Gastrocnemius medialis (tissue), 4 donors: ENCODE measurements around the gene GDE1. TPM values are rescaled to one million over a fixed set of nuclear protein-coding genes. Genes with fewer than 3 reads are reported as not detected.

Experiments
- ATAC-seq, 2 donors: fragments of 150-250 bp; one replicate each; pipeline ENCODE4 v1.9.1; 2016
- DNase-seq, 2 donors: peaks; one replicate each; pipeline ENCODE4 v3.0.0-alpha.2; 2019
- H3K27ac ChIP-seq, 4 donors: fragments of 200-600 bp; sonication (generic); 1 replicate in 1 of 4; 2 replicates in 3 of 4; pipeline ENCODE4 v1.5.1; 2016 to 2018; ENCODE audit warnings: mild to moderate bottlenecking in 2 of 4, moderate library complexity in 1 of 4
- H3K27me3 ChIP-seq, 3 donors: fragments of 200-600 bp; sonication (generic) in 2 of 3; 1 replicate in 1 of 3; 2 replicates in 2 of 3; pipeline versions ENCODE4 v1.5.1 to v1.6.0; 2016 to 2019; ENCODE audit warnings: mild to moderate bottlenecking in 1 of 3, moderate library complexity in 1 of 3
- H3K36me3 ChIP-seq, 2 donors: fragments of 200-600 bp; sonication (generic) in 1 of 2; one replicate each; pipeline ENCODE4 v1.5.1; 2017 to 2018
- H3K4me1 ChIP-seq, 2 donors: fragments of 200-600 bp; sonication (generic) in 1 of 2; one replicate each; pipeline ENCODE4 v1.5.1; 2016 to 2017; ENCODE audit warnings: mild to moderate bottlenecking in 2 of 2
- H3K4me3 ChIP-seq, 4 donors: fragments of 200-600 bp; sonication (generic) in 3 of 4; 1 replicate in 1 of 4; 2 replicates in 3 of 4; pipeline ENCODE4 v1.5.1; 2016 to 2019; ENCODE audit warnings: mild to moderate bottlenecking in 2 of 4
- H3K9me3 ChIP-seq, 3 donors: fragments of 200-600 bp; sonication (generic) in 2 of 3; 1 replicate in 1 of 3; 2 replicates in 2 of 3; pipeline ENCODE4 v1.5.1; 2016 to 2019
- CTCF ChIP-seq, 5 experiments: fragments of 450-650 bp in 3 of 5; fragments of 200-600 bp in 2 of 5; sonication (generic) in 2 of 5; IDR thresholded peaks in 4 of 5; conservative IDR thresholded peaks in 1 of 5; 1 replicate in 4 of 5; 2 replicates in 1 of 5; pipeline ENCODE4 v1.5.1; 2016 to 2019; ENCODE audit warnings: antibody characterized with exemption in 5 of 5, mild to moderate bottlenecking in 3 of 5, moderate library complexity in 3 of 5
- POLR2A ChIP-seq, 2 donors: fragments of 450-650 bp; IDR thresholded peaks; one replicate each; pipeline ENCODE4 v1.6.1; 2017; ENCODE audit warnings: antibody characterized with exemption in 2 of 2, mild to moderate bottlenecking in 2 of 2, moderate library complexity in 2 of 2
- in situ Hi-C, 4 donors: fragments of 200-750 bp; cut with MboI; loops; one replicate each; pipeline versions ENCODE4 v1.15.0 to v1.8.0; 2017; ENCODE audit warnings: low sequenced_read_pairs in 4 of 4
- intact Hi-C: fragments of 100-400 bp; cut with DNase I; formaldehyde crosslinking; loops from one replicate; pipeline ENCODE4 v1.15.1; 2023; ENCODE audit warnings: low total_unique reads
- total RNA-seq, 4 donors: library from RNA; depleted of rRNA; stranded (reverse); fragments of >200 nt; gene quantifications; one replicate each; pipeline versions ENCODE4 v1.1.0 to v1.2.3, GENCODE V29; 2016

Gene GDE1
- total RNA-seq, 4 donors from 2014 or later = 48.8 to 64.1 (median 53.7) TPM

DNA sequence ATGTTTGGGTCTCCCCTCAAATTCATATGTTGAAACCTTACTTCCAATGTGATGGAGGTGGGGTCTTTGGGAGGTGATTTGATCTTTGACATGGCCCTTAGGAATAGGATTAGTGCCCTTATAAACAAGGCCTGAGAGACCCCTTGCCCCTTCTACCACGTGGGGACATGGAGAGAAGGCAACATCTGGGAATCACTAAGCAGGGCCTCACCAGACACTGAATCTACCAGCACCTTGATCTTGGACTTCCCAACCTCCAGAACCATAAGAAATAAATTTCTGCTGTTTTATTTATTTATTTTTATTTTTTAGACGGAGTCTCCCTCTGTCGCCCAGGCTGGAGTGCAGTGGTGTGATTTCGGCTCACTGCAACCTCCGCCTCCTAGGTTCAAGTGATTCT is 40.1 kb downstream of the GDE1 start:
- ATAC-seq = no peak
- Histone ChIP-seq H3K36me3 (no peaks in the 10 kb centered on the region), H3K4me3 (no peak overlapping the region), H3K4me1 (no peaks in the 10 kb centered on the region), H3K27me3 (no peaks in the 10 kb centered on the region), H3K27ac (no peak overlapping the region), H3K9me3 (no peaks in the 10 kb centered on the region)
- no peak for DNase-seq
- in situ Hi-C loops (no loop called here), intact Hi-C loops (no loop called here)
- TF ChIP-seq POLR2A (IDR thresholded peaks at IDR 0.05) = no peak

- in situ Hi-C loops = no loop called here
These were observed 40.6 kb downstream of the GDE1 start for GRCh38 chr16:19481296-19481695.

DNA sequence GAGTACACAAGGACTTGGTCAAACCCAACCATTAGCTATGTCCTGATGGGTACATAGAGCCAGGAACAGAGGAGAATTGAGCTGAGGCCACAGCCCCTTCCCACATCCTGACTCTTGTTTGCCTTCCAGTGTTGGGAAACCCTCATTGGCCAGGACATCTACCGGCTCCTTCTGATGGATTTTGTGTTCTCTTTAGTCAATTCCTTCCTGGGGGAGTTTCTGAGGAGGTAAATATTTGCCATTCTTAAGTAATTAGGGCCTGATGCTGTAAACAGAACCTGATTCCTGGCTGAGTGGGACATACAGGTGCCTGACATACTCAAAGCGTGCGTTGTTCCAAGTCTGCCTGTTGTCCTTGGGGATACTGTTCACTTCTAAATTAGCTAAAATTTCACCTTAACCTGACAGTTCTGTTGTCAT is 42.6 kb downstream of the GDE1 start:
- DNase-seq (no peak), ATAC-seq (no peak)
- Histone ChIP-seq H3K27ac (no peak overlapping the region), H3K36me3 (no peaks in the 10 kb centered on the region), H3K4me3 (no peak overlapping the region), H3K4me1 (no peaks in the 10 kb centered on the region), H3K9me3 (no peaks in the 10 kb centered on the region), H3K27me3 (no peaks in the 10 kb centered on the region)
- in situ Hi-C loops = no loop called here
- intact Hi-C loops = no loop called here
- TF ChIP-seq POLR2A (IDR thresholded peaks at IDR 0.05) (no peak), CTCF (IDR thresholded peaks at IDR 0.05 in 4 of 5, conservative IDR thresholded peaks at IDR 0.05 in 1 of 5) (no peak)

More at GRCh38 chr16:19481296-19481695, 40.6 kb downstream of the GDE1 start:
- DNase-seq (no peak), ATAC-seq (no peak)
- H3K4me1 ChIP-seq = no peaks in the 10 kb centered on the region
- no peak overlapping the region for H3K4me3 ChIP-seq
- no peak overlapping the region for H3K27ac ChIP-seq
- no peak for TF ChIP-seq CTCF (IDR thresholded peaks at IDR 0.05 in 4 of 5, conservative IDR thresholded peaks at IDR 0.05 in 1 of 5)
- H3K9me3 ChIP-seq = no peaks in the 10 kb centered on the region
- intact Hi-C loops = no loop called here
- H3K36me3 ChIP-seq = no peaks in the 10 kb centered on the region
- no peaks in the 10 kb centered on the region for H3K27me3 ChIP-seq

- ATAC-seq = no peak
- in situ Hi-C loops (no loop called here), intact Hi-C loops (no loop called here)
- no peak overlapping the region for H3K4me3 ChIP-seq
- H3K9me3 ChIP-seq = no peaks in the 10 kb centered on the region
- H3K36me3 ChIP-seq = no peaks in the 10 kb centered on the region
- H3K27me3 ChIP-seq = no peaks in the 10 kb centered on the region
- H3K27ac ChIP-seq = no peak overlapping the region
- no peaks in the 10 kb centered on the region for H3K4me1 ChIP-seq
- TF ChIP-seq CTCF (IDR thresholded peaks at IDR 0.05 in 4 of 5, conservative IDR thresholded peaks at IDR 0.05 in 1 of 5) (no peak), POLR2A (IDR thresholded peaks at IDR 0.05) (no peak)
- DNase-seq = no peak
These were observed 43.4 kb downstream of the GDE1 start for GRCh38 chr16:19478505-19478904.

DNA sequence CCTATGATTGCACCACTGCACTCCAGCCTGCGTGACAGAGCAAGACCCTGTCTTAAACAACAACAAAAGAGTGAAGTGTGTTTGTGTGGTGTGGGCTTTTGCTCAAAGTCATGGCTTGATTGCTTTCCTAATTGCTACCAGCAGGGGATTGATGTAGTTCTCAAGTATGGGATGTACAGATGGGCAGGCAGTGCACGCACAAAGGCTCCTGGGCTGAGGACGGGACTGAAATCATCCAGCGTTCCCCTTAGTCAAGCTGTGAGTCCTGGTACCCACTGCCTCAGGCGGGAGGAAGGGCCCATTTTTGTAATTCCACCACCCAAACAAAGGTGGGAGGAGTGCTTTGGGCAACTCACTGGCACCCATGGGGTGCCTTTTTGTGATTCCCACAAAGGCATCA is 47.3 kb downstream of the GDE1 start:
- intact Hi-C loops (no loop called here), in situ Hi-C loops (no loop called here)
- TF ChIP-seq POLR2A (IDR thresholded peaks at IDR 0.05) = no peak
- TF ChIP-seq CTCF (IDR thresholded peaks at IDR 0.05 in 4 of 5, conservative IDR thresholded peaks at IDR 0.05 in 1 of 5) = no peak
- no peaks in the 10 kb centered on the region for H3K27me3 ChIP-seq
- no peaks in the 10 kb centered on the region for H3K36me3 ChIP-seq
- no peaks in the 10 kb centered on the region for H3K4me1 ChIP-seq
- H3K27ac ChIP-seq = no peak overlapping the region
- no peak for ATAC-seq
- H3K9me3 ChIP-seq = no peaks in the 10 kb centered on the region
- H3K4me3 ChIP-seq = no peak overlapping the region
- DNase-seq = no peak
